ENCODE measurements around the gene NKX3-2. TPM values are rescaled to one million over a fixed set of nuclear protein-coding genes. Genes with fewer than 3 reads are reported as not detected.

Gene NKX3-2
- total and polyA plus RNA-seq, 10 donors: 0.57 to 3.1 (median 1.6) TPM

GRCh38 chr4:13533670-13534343, 10.5 kb downstream of the NKX3-2 start:
- WGBS, 5 donors: 18 to 37% (median 21%) methylated on average over 13 of the region's 13 CpGs
- Histone ChIP-seq H3K9me3 (peaks cover 0 to 25% (median 0%) of the 10 kb centered on the region in 8 donors), H3K36me3 (no peaks in the 10 kb centered on the region), H3K4me3 (no peak overlapping the region), H3K27me3 (replicated peaks in 1 of 7) (peaks cover 21 to 100% (median 97%) of the 10 kb centered on the region in 7 donors), H3K4me1 (peaks cover 0 to 46% (median 14%) of the 10 kb centered on the region in 6 donors), H3K27ac (no peak overlapping the region)
- no peak for DNase-seq
- intact Hi-C loops (cut with DNase I; ENCODE audit: low total_unique reads): no loop called here
- TF ChIP-seq, protein P1, sequence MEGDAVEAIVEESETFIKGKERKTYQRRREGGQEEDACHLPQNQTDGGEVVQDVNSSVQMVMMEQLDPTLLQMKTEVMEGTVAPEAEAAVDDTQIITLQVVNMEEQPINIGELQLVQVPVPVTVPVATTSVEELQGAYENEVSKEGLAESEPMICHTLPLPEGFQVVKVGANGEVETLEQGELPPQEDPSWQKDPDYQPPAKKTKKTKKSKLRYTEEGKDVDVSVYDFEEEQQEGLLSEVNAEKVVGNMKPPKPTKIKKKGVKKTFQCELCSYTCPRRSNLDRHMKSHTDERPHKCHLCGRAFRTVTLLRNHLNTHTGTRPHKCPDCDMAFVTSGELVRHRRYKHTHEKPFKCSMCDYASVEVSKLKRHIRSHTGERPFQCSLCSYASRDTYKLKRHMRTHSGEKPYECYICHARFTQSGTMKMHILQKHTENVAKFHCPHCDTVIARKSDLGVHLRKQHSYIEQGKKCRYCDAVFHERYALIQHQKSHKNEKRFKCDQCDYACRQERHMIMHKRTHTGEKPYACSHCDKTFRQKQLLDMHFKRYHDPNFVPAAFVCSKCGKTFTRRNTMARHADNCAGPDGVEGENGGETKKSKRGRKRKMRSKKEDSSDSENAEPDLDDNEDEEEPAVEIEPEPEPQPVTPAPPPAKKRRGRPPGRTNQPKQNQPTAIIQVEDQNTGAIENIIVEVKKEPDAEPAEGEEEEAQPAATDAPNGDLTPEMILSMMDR (IDR thresholded peaks at IDR 0.05 in 8 of 11, conservative IDR thresholded peaks at IDR 0.05 in 3 of 11): no peak
- TF ChIP-seq POLR2A (IDR thresholded peaks at IDR 0.05) (no peak), POLR2AphosphoS5 (IDR thresholded peaks at IDR 0.05) (no peak)

DNA sequence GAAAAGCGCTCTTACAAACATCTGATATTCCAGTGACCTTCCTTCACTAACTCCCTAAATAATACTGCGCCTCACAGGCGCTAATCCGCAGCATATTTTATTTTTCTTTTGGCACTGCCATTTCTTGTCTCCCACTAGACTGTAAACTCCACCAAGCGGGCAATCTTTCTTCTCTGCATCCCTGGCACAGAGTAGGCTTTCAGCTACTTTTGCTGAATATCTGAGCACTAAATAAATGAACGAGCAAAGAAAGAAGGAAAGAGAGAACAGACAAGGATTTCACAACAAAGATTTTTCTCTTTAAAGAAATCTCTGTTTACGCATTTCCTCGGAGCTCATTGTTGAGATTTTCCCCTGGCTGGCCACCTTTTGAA, 12.7 kb downstream of the NKX3-2 start:
- 29 to 43% (median 32%) methylated on average over 8 of the region's 8 CpGs for WGBS, 5 donors
- Histone ChIP-seq H3K36me3 (no peaks in the 10 kb centered on the region), H3K9me3 (peaks cover 0 to 11% (median 0%) of the 10 kb centered on the region in 8 donors), H3K4me1 (peaks cover 0 to 50% (median 28%) of the 10 kb centered on the region in 6 donors), H3K27me3 (replicated peaks in 1 of 7) (peaks cover 12 to 100% (median 97%) of the 10 kb centered on the region in 7 donors), H3K4me3 (no peak overlapping the region), H3K27ac (no peak overlapping the region)
- intact Hi-C loops (cut with DNase I; ENCODE audit: low total_unique reads): no loop called here
- TF ChIP-seq, protein P1 (IDR thresholded peaks at IDR 0.05 in 8 of 11, conservative IDR thresholded peaks at IDR 0.05 in 3 of 11): no peak
- TF ChIP-seq POLR2AphosphoS5 (IDR thresholded peaks at IDR 0.05) (no peak), POLR2A (IDR thresholded peaks at IDR 0.05) (no peak)
- no peak for DNase-seq

DNA sequence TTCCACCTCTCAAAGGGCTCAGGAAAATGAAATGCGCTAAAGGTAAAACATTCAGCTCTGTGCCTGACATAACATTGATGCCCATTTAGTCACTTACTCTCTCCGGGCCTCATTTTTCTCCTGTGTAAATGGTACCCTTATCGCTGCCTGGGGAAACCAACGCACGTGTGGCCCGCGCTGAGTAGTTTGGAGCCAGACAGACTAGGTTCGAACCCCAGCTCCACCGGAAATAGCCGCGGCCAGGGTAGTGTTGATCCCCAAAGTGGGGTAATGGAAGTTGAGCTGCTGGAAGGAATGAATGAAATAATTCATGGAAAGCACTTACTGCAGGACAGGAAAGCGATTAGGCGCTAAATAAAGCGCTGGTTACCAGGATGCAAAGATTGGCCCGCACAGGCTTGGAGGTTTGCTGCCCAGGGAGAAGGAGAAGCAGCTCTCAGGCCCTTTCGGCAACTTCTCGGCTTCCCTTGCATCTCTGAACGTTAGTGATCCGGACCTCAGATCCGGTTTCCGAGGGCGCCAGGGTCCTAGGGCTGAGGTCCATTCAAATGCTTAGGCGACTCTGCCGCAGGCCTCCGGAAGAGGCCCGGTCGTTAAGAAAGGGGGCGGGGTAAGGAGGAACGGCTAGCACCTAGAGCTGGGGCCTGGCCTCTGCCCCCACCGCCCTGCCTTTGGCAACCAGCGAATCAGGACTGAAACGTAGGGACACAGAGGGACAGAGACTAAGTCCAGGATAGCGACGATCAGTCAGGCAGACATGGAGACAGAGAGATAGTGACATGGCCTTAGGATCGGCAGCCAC, 13.3 kb downstream of the NKX3-2 start:
- intact Hi-C loops (cut with DNase I; ENCODE audit: low total_unique reads): no loop called here
- Histone ChIP-seq H3K27ac (no peak overlapping the region), H3K9me3 (peaks cover 0 to 8% (median 0%) of the 10 kb centered on the region in 8 donors), H3K36me3 (no peaks in the 10 kb centered on the region), H3K4me3 (no peak overlapping the region), H3K4me1 (peaks cover 0 to 50% (median 28%) of the 10 kb centered on the region in 6 donors), H3K27me3 (replicated peaks in 1 of 7) (peaks cover 12 to 100% (median 96%) of the 10 kb centered on the region in 7 donors)
- DNase-seq: no peak
- WGBS, 5 donors: 13 to 20% (median 16%) methylated on average over 34 to 35 of the region's 35 CpGs
- TF ChIP-seq POLR2A (IDR thresholded peaks at IDR 0.05): no peak
- no peak for TF ChIP-seq POLR2AphosphoS5 (IDR thresholded peaks at IDR 0.05)
- TF ChIP-seq, protein P1 (IDR thresholded peaks at IDR 0.05 in 8 of 11, conservative IDR thresholded peaks at IDR 0.05 in 3 of 11): no peak
